HUES6 (cell line): ENCODE data around the gene PPM1H.
"Not testable (repeated sequence)": the region's sequence is repeated elsewhere in the genome, so short reads cannot be mapped to it uniquely, and the experiment has no call there.

Experiments
- H3K27ac ChIP-seq: 2 replicates; pipeline ENCODE4 v1.7.0; 2013; ENCODE audit warnings: low read depth, mild to moderate bottlenecking, low read length, inconsistent platforms
- H3K27me3 ChIP-seq: 2 replicates; pipeline ENCODE4 v1.6.1; 2013; ENCODE audit warnings: low read length; ENCODE audit not compliant: control insufficient read depth, insufficient read depth
- H3K36me3 ChIP-seq: 2 replicates; pipeline ENCODE4 v1.6.1; 2013; ENCODE audit warnings: low read length; ENCODE audit not compliant: control insufficient read depth, insufficient read depth
- H3K4me1 ChIP-seq: 2 replicates; pipeline ENCODE4 v1.6.1; 2013; ENCODE audit warnings: low read length; ENCODE audit not compliant: control insufficient read depth, insufficient read depth
- H3K4me3 ChIP-seq: 2 replicates; pipeline ENCODE4 v1.5.1; 2013; ENCODE audit warnings: low read depth, low read length
- H3K9ac ChIP-seq: one replicate; pipeline ENCODE4 v1.6.1; 2013; ENCODE audit warnings: mild to moderate bottlenecking, low read length
- H3K9me3 ChIP-seq: 2 replicates; pipeline ENCODE4 v1.6.1; 2013; ENCODE audit warnings: low read depth, low read length; ENCODE audit not compliant: control insufficient read depth, insufficient read depth

The PPM1H gene

DNA sequence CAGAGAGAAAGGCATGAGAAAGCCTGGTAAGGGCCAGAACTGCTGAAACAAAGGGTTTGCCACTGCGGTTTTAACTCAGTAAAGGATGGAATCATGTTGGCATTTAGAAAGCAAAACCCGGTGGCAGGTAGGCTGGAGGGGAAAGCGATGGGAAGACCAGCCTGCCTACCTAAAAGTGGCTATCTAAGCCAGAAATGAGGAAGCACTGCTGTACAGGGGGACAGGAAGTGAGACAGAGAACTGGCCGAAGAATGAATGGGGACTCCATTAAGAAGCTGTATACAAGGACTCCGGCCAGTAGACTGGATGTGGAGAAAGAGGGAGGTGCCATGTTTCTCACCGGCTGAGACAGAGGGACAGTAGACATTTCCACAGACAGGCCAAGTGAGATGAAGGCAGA lies 48.2 kb downstream of the PPM1H start:
- Histone ChIP-seq H3K9me3 (peaks cover 6% of the 10 kb centered on the region; the same call in 1 of the 2 replicates), H3K4me3 (no peak overlapping the region), H3K9ac (no peak overlapping the region), H3K4me1 (peaks cover 7% of the 10 kb centered on the region; the same call in 1 of the 2 replicates), H3K27ac (no peak overlapping the region), H3K27me3 (no peaks in the 10 kb centered on the region), H3K36me3 (no peaks in the 10 kb centered on the region)

DNA sequence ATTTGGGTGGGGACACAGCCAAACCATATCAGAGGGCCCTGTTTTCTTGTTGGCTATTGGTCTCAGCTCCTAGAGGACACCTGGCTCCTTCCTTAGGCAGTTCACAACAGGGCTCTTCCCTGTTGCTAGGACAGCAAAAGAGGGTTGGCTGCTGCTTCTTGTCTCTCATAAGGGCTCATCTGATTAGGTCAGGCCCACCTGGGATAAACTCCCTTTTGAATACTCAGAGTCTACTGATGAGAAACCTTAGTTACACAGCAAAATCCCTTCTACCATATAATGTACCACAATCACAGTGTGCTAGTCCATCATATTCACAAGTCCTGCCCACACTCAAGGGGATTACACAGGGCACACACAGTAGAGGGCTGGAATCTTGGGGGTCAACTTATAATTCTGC lies 49.7 kb downstream of the PPM1H start:
- H3K4me1 ChIP-seq = peaks cover 11% of the 10 kb centered on the region; the same call in 1 of the 2 replicates
- H3K9ac ChIP-seq = no peak overlapping the region
- no peak overlapping the region for H3K4me3 ChIP-seq

DNA sequence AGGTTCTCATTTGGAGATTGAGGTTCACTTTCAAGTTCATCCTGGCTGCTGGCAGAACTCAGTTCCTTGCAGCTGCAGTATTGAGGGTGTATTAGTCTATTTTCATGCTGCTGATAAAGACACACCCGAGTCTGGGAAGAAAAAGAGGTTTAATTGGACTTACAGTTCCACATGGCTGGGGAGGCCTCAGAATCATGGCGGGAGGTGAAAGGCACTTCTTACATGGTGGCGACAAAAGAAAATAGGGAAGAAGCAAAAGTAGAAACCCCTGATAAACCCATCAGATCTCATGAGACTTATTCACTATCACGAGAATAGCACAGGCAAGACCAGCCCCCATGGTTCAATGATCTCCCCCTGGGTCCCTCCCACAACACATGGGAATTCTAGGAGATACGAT lies 50.1 kb downstream of the PPM1H start:
- H3K27ac ChIP-seq, H3K36me3 ChIP-seq, H3K9me3 ChIP-seq, H3K9ac ChIP-seq, H3K4me3 ChIP-seq, H3K27me3 ChIP-seq: not testable (repeated sequence)
- H3K4me1 ChIP-seq = peaks cover 11% of the 10 kb centered on the region; the same call in 1 of the 2 replicates

More for the DNA sequence above, 49.7 kb downstream of the PPM1H start:
- peaks cover 6% of the 10 kb centered on the region; the same call in 1 of the 2 replicates for H3K9me3 ChIP-seq
- no peaks in the 10 kb centered on the region for H3K27me3 ChIP-seq
- no peaks in the 10 kb centered on the region for H3K36me3 ChIP-seq
- no peak overlapping the region for H3K27ac ChIP-seq

DNA sequence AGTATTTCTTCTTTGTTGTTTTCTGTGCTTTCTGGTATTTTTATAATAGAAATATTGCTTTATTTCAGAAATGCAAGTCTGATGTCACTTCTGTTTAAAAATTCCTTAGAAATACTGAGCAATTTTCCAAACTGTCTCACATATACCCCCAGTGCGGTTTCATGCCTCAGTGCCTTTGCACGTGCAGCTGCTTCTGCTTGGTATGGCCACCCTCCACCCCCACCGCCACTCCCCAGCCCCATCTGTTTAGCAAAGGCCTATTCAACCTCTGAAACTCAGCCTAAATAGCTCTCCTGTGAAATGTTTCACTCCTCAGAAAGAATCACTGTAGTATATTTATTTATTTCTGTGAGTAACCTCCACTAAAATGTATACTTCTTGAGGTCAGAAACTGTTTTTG lies 52.3 kb downstream of the PPM1H start:
- H3K36me3 ChIP-seq = peaks cover 5% of the 10 kb centered on the region; the same call in 1 of the 2 replicates
- H3K9me3 ChIP-seq = peaks cover 6% of the 10 kb centered on the region; the same call in 1 of the 2 replicates
- peaks cover 11% of the 10 kb centered on the region; the same call in 1 of the 2 replicates for H3K4me1 ChIP-seq
- no peak overlapping the region for H3K4me3 ChIP-seq
- H3K27me3 ChIP-seq = no peaks in the 10 kb centered on the region
- no peak overlapping the region for H3K9ac ChIP-seq
- H3K27ac ChIP-seq = no peak overlapping the region

DNA sequence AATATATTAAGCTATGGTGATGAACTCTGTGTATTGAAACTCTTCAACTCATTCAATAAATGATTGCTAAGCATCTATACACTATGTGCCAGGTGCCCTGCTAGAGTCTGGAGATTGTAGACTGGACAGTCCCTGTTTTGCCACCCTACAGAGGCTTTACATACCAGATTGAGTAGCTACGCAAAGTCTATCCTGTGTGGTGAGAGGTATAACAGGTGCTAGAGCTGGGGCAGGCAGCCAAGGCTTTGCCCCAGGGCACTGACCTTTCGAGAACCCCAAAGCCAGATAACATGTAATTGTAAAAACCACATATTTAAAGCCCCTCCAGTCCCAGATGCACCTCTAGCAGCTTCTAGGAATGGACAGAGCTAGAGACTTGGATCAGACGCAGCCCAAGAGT lies 52.8 kb downstream of the PPM1H start:
- Histone ChIP-seq H3K4me1 (peaks cover 11% of the 10 kb centered on the region; the same call in 1 of the 2 replicates), H3K27me3 (no peaks in the 10 kb centered on the region), H3K9me3 (peaks cover 6% of the 10 kb centered on the region; the same call in 1 of the 2 replicates), H3K4me3 (no peak overlapping the region), H3K36me3 (peaks cover 5% of the 10 kb centered on the region; the same call in 1 of the 2 replicates), H3K27ac (no peak overlapping the region), H3K9ac (no peak overlapping the region)

DNA sequence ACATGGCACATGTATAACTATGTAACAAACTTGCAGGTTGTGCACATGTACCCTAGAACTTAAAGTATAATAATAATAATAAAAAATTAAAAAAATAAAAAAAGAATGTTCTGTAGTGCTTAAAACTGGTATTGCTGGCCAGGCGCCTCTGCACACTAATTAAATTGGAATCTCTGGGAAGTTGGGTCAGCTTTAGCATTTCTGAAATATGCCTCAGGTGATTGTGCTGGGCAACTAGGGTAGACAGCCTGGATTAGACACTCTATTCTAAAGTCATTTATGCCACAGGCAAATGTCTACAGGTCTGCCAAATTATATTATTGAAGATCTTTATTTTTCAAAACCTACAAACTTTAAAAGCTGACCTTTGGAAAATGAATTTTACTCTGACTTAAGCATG lies 55.3 kb downstream of the PPM1H start:
- Histone ChIP-seq H3K4me1 (peaks cover 11% of the 10 kb centered on the region; the same call in 1 of the 2 replicates), H3K27me3 (no peaks in the 10 kb centered on the region), H3K4me3 (no peak overlapping the region), H3K27ac (no peak overlapping the region), H3K9ac (no peak overlapping the region), H3K9me3 (no peaks in the 10 kb centered on the region), H3K36me3 (peaks cover 5% of the 10 kb centered on the region; the same call in 1 of the 2 replicates)

DNA sequence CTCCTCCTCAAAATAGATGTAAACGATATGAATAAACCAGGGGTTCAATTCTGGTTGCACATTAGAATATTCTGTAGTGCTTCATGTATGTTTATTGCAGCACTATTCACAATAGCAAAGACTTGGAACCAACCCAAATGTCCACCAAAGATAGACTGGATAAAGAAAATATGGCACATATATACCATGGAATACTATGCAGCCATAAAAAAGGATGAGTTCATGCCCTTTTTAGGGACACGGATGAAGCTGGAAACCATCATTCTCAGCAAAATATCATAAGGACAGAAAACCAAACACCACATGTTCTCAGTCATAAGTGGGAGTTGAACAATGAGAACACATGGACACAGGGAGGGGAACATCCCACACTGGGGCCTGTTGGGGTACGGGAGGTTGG lies 55.7 kb downstream of the PPM1H start:
- not testable (repeated sequence) for H3K9me3 ChIP-seq, H3K27me3 ChIP-seq, H3K9ac ChIP-seq, H3K36me3 ChIP-seq, H3K27ac ChIP-seq, H3K4me3 ChIP-seq
- H3K4me1 ChIP-seq = peaks cover 11% of the 10 kb centered on the region; the same call in 1 of the 2 replicates

DNA sequence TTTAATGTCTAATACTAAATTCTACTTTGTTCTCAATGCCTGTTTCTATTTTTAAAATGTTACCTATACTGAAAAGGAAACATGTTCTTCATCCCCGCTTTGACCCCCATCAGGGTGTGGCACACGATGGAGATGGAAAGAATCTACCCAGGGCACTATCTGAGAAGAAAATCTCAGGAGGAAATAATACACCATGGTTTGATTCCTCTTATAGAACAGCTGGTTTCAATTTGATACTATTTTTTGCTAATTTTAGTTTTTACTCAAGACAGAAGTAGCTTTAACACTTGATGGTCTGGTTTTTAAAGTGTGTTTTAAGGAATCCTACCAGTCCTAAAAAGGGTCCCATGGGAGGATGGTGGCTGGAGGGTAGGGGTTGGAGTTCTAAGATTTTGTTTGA lies 56.7 kb downstream of the PPM1H start:
- no peak overlapping the region for H3K9ac ChIP-seq
- no peaks in the 10 kb centered on the region for H3K27me3 ChIP-seq
- 0 out of 2 replicates have a peak, but pooled peaks cover 4% of the 10 kb centered on the region for H3K4me1 ChIP-seq
- no peak overlapping the region for H3K27ac ChIP-seq
- H3K4me3 ChIP-seq = no peak overlapping the region
- no peaks in the 10 kb centered on the region for H3K9me3 ChIP-seq
- peaks cover 5% of the 10 kb centered on the region; the same call in 1 of the 2 replicates for H3K36me3 ChIP-seq

DNA sequence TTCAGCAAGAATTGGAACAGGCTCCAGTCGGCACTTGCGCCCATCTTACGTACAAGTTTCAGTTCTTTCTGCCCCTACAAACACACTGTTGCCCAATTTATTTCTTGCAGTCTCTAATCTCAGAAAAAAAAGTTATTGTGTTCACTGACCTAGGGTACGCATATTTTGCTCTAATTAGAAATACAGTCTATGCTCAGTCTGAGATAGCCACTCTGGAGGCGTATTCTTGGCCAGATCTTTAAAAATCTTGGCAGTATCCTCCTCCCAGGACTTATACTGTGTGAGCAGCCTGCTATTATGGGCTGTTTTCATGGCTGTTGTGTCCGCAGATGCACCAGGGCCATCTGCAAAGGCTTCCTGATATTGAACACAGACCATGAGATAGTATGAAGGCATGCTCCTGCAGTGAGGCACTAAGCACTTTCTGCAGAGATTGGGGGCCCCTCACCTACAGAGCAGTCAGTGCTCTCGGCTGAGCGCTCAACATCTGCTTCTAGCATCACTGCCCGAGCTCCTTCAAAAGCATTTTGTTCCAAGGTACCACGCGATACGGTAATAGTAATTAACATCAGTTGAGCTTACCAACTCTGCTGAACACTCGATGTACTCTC lies 57.9 kb downstream of the PPM1H start:
- H3K4me3 ChIP-seq = no peak overlapping the region
- H3K4me1 ChIP-seq = 0 out of 2 replicates have a peak, but pooled peaks cover 4% of the 10 kb centered on the region
- no peak overlapping the region for H3K9ac ChIP-seq
- no peaks in the 10 kb centered on the region for H3K27me3 ChIP-seq
- no peak overlapping the region for H3K27ac ChIP-seq
- H3K36me3 ChIP-seq = peaks cover 5% of the 10 kb centered on the region; the same call in 1 of the 2 replicates
- no peaks in the 10 kb centered on the region for H3K9me3 ChIP-seq

DNA sequence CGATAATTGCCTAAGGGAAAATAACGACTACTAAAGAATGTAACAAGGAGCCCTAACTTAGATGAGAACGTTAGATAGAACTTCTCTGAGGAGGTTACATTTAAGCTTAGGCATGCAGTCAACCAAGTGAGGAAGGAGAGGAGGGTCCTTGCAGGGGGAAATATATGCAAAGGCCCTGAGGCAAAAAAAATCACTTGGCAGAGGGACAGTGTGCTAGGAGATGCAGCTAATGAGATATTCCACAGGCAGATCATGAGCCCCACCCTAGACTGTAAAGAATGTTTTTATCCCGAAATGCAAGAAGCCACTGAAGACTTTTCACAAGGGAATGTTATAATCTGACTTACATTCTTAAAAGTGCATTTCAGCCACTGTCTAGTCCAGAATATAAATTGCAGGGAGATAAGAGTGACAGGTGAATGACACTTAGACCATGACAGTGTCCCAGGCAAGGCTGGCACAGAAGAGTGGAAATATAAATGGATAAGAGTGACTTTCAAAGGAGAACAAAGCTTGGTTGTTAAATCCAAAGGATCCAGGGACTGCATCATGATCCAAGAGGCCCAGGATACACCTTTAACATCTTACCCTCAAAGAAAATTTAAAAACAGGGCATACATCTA lies 61.0 kb downstream of the PPM1H start:
- Histone ChIP-seq H3K9me3 (0 out of 2 replicates have a peak, but pooled peaks cover 2% of the 10 kb centered on the region), H3K27ac (no peak overlapping the region), H3K9ac (no peak overlapping the region), H3K36me3 (peaks cover 3% of the 10 kb centered on the region; the same call in 1 of the 2 replicates), H3K27me3 (no peaks in the 10 kb centered on the region), H3K4me3 (no peak overlapping the region), H3K4me1 (no peaks in the 10 kb centered on the region)

DNA sequence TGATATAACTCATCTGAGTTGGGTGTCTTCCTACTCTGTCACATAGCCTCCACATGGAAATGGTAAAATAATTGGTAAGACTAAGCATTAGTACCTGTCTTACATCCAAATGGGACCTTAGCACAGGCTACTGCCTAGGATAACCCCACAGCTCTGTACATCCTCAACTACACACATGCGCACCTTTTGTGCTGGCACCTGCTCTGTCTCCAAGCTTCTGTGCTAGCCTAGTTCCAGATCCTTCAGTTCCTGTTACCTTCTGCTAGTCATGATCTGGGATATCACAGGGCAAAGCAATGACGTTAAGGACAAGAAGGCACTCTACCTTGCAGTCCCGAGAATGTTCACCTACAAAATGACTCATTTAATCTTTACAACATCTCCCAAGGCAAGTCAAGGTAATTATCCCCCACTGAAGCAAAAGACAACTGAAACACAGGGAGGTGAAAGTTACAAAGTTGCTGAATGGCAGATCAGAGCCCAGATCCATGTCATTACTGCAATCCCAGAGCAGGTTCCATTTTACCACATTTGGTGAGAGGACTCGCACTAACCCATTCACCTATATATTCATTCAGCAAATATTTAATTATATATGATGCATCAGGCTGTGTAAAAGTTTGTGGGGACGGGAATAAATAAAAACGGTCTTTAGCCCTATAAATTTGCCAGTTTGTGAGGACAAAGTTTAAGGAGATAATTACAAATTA lies 61.7 kb downstream of the PPM1H start:
- Histone ChIP-seq H3K9me3 (0 out of 2 replicates have a peak, but pooled peaks cover 2% of the 10 kb centered on the region), H3K4me1 (0 out of 2 replicates have a peak, but pooled peaks cover 2% of the 10 kb centered on the region), H3K27me3 (no peaks in the 10 kb centered on the region), H3K9ac (no peak overlapping the region), H3K27ac (no peak overlapping the region), H3K36me3 (no peaks in the 10 kb centered on the region), H3K4me3 (no peak overlapping the region)
